ENCODE results near the gene CIRBP.

- no peak for TF ChIP-seq CTCF (IDR thresholded peaks at IDR 0.05)
- no peak; the same call in 1 of the 2 replicates for TF ChIP-seq POLR2AphosphoS5 (IDR thresholded peaks at IDR 0.05; ENCODE audit: low read depth, low read length)
- no peak for TF ChIP-seq REST (IDR thresholded peaks at IDR 0.05; ENCODE audit: insufficient read depth in 1 of 2, low read depth in 2 of 2, low read length in 1 of 2)
- no peak for TF ChIP-seq SIN3A (IDR thresholded peaks at IDR 0.05; ENCODE audit: borderline replicate concordance, insufficient read depth, low read depth, low read length)
- TF ChIP-seq TCF7L2 (IDR thresholded peaks at IDR 0.05; ENCODE audit: low read depth, low read length) = no peak
These were observed 1.5 kb upstream of the CIRBP start for GRCh38 chr19:1267477-1268225.

Data from Panc1 (cell line).